Activated T-cell treated with anti-CD3 and anti-CD28 coated beads, Interleukin-2, amount 50 U/mL, for 24 hours (primary cell): ENCODE measurements around the gene RABGAP1L.
"Not testable (repeated sequence)": the region's sequence is repeated elsewhere in the genome, so short reads cannot be mapped to it uniquely, and the experiment has no call there.

Experiments
- DNase-seq: peaks from one replicate; pipeline ENCODE4 v3.0.0-alpha.2; 2020
- H3K27ac Mint-ChIP-seq: 2 replicates; pipeline ENCODE4 v1.8.0; 2020; ENCODE audit warnings: mild to moderate bottlenecking, mixed read lengths
- H3K27me3 Mint-ChIP-seq: 2 replicates; pipeline ENCODE4 v1.8.0; 2020; ENCODE audit warnings: mixed read lengths
- H3K36me3 Mint-ChIP-seq: 2 replicates; pipeline ENCODE4 v1.8.0; 2020; ENCODE audit warnings: low read depth, mixed read lengths
- H3K4me1 Mint-ChIP-seq: 2 replicates; pipeline ENCODE4 v1.8.0; 2020; ENCODE audit warnings: low read depth, mixed read lengths
- H3K4me3 Mint-ChIP-seq: 2 replicates; pipeline ENCODE4 v1.8.0; 2020; ENCODE audit warnings: mild to moderate bottlenecking, moderate library complexity, mixed read lengths
- H3K9me3 Mint-ChIP-seq: 2 replicates; pipeline ENCODE4 v1.8.0; 2020; ENCODE audit warnings: mixed read lengths

Gene RABGAP1L

GRCh38 chr1:174225499-174226204, 66.3 kb downstream of the RABGAP1L start:
- H3K4me1 Mint-ChIP-seq: peaks cover 22% of the 10 kb centered on the region
- H3K27ac Mint-ChIP-seq: no peak overlapping the region
- H3K4me3 Mint-ChIP-seq: no peak overlapping the region
- H3K27me3 Mint-ChIP-seq: no peaks in the 10 kb centered on the region
- H3K9me3 Mint-ChIP-seq: peaks cover 6% of the 10 kb centered on the region
- no peak for DNase-seq
- peaks cover 83% of the 10 kb centered on the region for H3K36me3 Mint-ChIP-seq

DNA sequence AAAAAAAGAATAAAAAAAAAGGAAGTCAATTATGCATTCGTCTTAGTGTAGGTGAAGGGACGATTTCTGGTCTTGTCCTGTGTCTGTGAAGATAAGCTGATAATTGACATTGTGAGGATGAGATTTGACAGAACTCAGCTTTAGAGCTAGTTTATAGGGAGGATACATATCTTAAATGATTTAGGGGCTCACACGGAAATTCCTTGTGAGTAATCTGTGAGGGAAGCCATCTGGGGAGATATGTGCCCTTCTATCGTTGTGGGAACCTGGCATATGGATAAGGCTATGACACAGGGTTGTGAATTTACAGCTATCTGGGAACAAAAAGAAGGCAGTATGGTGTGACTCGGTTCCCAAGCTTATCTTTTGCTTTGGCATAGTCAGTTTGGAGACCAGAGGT, 71.1 kb downstream of the RABGAP1L start:
- Mint-ChIP-seq H3K9me3 (peaks cover 7% of the 10 kb centered on the region), H3K27ac (no peak overlapping the region), H3K4me3 (no peak overlapping the region), H3K36me3 (peaks cover 67% of the 10 kb centered on the region), H3K4me1 (peaks cover 11% of the 10 kb centered on the region), H3K27me3 (no peaks in the 10 kb centered on the region)
- DNase-seq: no peak

- Mint-ChIP-seq H3K4me3 (no peak overlapping the region), H3K36me3 (peaks cover 47% of the 10 kb centered on the region), H3K27me3 (no peaks in the 10 kb centered on the region), H3K27ac (no peak overlapping the region), H3K9me3 (peaks cover 7% of the 10 kb centered on the region), H3K4me1 (peaks cover 1% of the 10 kb centered on the region)
- no peak for DNase-seq
These were observed 73.4 kb downstream of the RABGAP1L start for GRCh38 chr1:174232761-174233160.

DNA sequence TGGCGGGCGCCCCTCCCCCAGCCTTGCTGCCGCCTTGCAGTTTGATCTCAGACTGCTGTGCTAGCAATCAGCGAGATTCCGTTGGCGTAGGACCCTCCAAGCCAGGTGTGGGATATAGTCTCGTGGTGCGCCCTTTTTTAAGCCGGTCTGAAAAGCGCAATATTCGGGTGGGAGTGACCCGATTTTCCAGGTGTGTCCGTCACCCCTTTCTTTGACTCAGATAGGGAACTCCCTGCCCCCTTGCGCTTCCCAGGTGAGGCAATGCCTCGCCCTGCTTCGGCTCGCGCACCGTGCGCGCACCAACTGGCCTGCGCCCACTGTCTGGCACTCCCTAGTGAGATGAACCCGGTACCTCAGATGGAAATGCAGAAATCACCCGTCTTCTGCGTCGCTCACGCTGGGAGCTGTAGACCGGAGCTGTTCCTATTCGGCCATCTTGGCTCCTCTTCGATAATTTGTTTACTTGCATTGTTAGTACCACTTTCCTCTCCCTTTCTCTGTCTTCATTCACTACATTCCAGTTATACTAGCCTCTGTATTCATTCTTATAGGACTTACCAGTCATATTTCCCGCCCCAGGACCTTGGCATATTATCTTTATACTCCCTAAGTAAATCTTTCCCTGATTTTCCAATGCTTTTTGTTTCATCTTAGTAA, 79.7 kb downstream of the RABGAP1L start:
- H3K27me3 Mint-ChIP-seq, H3K9me3 Mint-ChIP-seq, H3K4me1 Mint-ChIP-seq, DNase-seq, H3K27ac Mint-ChIP-seq, H3K4me3 Mint-ChIP-seq: not testable (repeated sequence)
- peaks cover 41% of the 10 kb centered on the region for H3K36me3 Mint-ChIP-seq

DNA sequence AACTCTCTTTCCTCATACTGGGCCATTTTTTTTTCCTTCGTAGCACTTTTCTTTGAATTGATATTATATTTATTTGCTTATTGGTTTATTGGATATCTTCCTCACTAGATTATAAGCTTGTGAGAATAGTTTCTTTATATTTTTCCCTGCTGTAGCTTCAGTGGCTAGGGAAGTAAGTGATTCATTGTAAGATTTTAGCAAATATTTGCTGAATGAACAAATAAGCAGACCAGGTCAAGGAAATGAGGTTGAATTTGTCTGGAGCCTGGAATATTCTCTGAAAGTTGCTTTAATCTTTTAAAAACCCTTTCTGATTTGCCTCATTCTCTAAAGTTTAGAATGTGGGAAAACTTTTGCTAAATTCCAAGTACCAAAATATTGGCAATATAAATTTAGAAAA, 80.2 kb downstream of the RABGAP1L start:
- no peaks in the 10 kb centered on the region for H3K9me3 Mint-ChIP-seq
- no peaks in the 10 kb centered on the region for H3K4me1 Mint-ChIP-seq
- peaks cover 45% of the 10 kb centered on the region for H3K36me3 Mint-ChIP-seq
- H3K27me3 Mint-ChIP-seq: no peaks in the 10 kb centered on the region
- H3K4me3 Mint-ChIP-seq: no peak overlapping the region
- H3K27ac Mint-ChIP-seq: no peak overlapping the region
- no peak for DNase-seq

DNA sequence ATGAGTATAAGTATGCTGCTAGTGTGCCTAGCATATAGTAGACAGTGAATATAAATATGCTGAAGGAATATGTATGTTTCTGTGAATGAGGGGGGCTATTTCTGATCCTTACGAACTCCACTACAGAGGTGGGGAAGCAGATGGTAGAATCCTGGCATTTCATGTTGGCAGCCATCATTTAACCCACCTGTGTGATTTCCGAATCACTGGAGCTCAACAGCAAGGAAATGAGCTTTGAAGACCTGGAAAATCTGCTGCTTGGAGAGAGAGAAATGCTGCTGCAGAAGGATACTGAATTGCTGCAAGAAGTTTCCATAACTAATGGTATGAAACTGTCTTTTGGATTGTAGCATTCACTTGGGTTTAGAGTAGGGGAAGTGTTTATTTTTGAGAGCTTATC, 83.5 kb downstream of the RABGAP1L start:
- Mint-ChIP-seq H3K4me3 (no peak overlapping the region), H3K36me3 (peaks cover 65% of the 10 kb centered on the region), H3K27ac (no peak overlapping the region), H3K27me3 (no peaks in the 10 kb centered on the region), H3K9me3 (no peaks in the 10 kb centered on the region), H3K4me1 (no peaks in the 10 kb centered on the region)
- DNase-seq: no peak

- H3K9me3 Mint-ChIP-seq: no peaks in the 10 kb centered on the region
- H3K4me1 Mint-ChIP-seq: no peaks in the 10 kb centered on the region
- peaks cover 65% of the 10 kb centered on the region for H3K36me3 Mint-ChIP-seq
- H3K27ac Mint-ChIP-seq: no peak overlapping the region
- H3K27me3 Mint-ChIP-seq: no peaks in the 10 kb centered on the region
- no peak overlapping the region for H3K4me3 Mint-ChIP-seq
- no peak for DNase-seq
These were observed 84.2 kb downstream of the RABGAP1L start for GRCh38 chr1:174243451-174244000.

DNA sequence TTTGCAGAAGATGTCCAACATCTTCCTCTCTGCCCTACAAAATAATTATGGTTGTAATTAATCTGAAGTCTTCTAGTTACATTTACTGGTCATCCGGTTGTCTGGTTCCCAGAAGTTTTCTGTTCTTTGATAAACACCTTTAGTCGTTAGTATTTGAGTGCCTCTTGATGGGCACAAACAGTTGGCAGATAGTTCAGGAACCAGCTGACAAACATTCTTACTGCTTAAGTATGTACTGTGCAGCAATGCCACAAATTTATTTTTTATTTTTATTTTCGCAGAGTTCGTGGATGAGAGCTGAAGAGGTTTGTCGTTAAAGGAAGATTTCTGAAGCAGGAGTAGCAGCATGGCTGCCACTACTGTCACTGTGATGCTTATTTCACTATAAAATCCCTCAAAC, 84.7 kb downstream of the RABGAP1L start:
- Mint-ChIP-seq H3K36me3 (peaks cover 65% of the 10 kb centered on the region), H3K27ac (no peak overlapping the region), H3K4me1 (no peaks in the 10 kb centered on the region), H3K27me3 (no peaks in the 10 kb centered on the region), H3K9me3 (no peaks in the 10 kb centered on the region), H3K4me3 (no peak overlapping the region)
- DNase-seq: no peak

DNA sequence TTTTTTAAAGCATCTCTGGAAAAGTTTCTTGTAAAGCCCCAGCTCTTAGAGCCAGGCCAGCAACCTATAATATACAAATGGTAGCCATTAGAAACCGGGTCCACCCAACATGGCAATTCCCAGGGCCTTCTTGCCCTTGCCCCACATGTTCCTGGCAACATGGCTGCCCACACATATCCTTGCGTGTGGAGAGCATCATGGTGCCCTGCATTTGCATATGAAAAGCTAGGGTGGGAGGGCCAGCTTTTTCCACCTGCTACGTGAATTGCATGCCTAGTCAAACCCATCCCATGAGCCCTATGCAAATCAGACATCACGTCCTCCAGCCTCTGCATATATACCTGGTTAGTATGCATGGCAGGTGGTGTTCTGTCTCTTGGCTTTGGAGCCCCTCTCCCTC, 88.2 kb downstream of the RABGAP1L start:
- H3K27me3 Mint-ChIP-seq: no peaks in the 10 kb centered on the region
- H3K9me3 Mint-ChIP-seq: no peaks in the 10 kb centered on the region
- DNase-seq: no peak
- H3K27ac Mint-ChIP-seq: no peak overlapping the region
- H3K4me3 Mint-ChIP-seq: no peak overlapping the region
- H3K4me1 Mint-ChIP-seq: no peaks in the 10 kb centered on the region
- H3K36me3 Mint-ChIP-seq: peaks cover 55% of the 10 kb centered on the region

- Mint-ChIP-seq H3K36me3 (peaks cover 53% of the 10 kb centered on the region), H3K27ac (no peak overlapping the region), H3K4me3 (no peak overlapping the region), H3K4me1 (no peaks in the 10 kb centered on the region), H3K9me3 (no peaks in the 10 kb centered on the region), H3K27me3 (no peaks in the 10 kb centered on the region)
- no peak for DNase-seq
These were observed 88.7 kb downstream of the RABGAP1L start for GRCh38 chr1:174248041-174248440.

DNA sequence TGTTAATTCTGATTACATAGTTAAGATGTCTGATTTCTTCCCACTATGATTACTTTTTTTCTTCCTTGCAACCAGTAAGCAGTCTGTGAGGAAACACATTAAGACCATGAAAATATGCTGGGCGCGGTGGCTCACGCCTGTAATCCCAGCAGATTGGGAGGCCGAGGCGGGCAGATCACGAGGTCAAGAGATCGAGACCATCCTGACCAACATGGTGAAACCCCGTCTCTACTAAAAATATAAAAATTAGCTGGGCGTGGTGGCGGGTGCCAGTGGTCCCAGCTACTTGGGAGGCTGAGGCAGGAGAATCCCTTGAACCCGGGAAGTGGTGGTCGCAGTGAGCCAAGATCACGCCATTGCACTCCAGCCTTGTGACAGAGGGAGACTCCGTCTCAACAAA, 97.1 kb downstream of the RABGAP1L start:
- not testable (repeated sequence) for H3K4me3 Mint-ChIP-seq, H3K27ac Mint-ChIP-seq, H3K9me3 Mint-ChIP-seq, H3K27me3 Mint-ChIP-seq, H3K4me1 Mint-ChIP-seq, DNase-seq
- H3K36me3 Mint-ChIP-seq: peaks cover 42% of the 10 kb centered on the region

DNA sequence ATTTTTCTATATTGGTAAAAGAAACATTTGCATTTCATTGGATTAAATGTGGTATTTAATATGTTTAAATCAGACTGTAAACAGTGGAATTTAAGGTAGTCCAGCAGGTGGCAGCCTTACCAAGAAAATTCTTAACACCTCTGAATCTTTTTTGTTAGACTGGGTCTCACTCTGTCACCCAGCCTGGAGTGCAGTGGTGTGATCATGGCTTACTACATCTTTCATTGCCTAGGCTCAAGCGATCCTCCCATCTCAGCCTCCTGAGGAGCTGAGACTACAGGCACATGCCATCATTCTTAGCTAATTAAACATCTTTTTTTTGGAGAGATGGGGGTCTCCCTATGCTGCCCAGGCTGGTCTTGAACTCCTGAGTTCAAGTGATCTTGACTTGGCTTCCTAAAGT, 98.8 kb downstream of the RABGAP1L start:
- no peaks in the 10 kb centered on the region for H3K9me3 Mint-ChIP-seq
- H3K27me3 Mint-ChIP-seq: no peaks in the 10 kb centered on the region
- H3K4me3 Mint-ChIP-seq: no peak overlapping the region
- DNase-seq: peak; percentile 34
- H3K27ac Mint-ChIP-seq: no peak overlapping the region
- H3K4me1 Mint-ChIP-seq: no peaks in the 10 kb centered on the region
- H3K36me3 Mint-ChIP-seq: peaks cover 27% of the 10 kb centered on the region

DNA sequence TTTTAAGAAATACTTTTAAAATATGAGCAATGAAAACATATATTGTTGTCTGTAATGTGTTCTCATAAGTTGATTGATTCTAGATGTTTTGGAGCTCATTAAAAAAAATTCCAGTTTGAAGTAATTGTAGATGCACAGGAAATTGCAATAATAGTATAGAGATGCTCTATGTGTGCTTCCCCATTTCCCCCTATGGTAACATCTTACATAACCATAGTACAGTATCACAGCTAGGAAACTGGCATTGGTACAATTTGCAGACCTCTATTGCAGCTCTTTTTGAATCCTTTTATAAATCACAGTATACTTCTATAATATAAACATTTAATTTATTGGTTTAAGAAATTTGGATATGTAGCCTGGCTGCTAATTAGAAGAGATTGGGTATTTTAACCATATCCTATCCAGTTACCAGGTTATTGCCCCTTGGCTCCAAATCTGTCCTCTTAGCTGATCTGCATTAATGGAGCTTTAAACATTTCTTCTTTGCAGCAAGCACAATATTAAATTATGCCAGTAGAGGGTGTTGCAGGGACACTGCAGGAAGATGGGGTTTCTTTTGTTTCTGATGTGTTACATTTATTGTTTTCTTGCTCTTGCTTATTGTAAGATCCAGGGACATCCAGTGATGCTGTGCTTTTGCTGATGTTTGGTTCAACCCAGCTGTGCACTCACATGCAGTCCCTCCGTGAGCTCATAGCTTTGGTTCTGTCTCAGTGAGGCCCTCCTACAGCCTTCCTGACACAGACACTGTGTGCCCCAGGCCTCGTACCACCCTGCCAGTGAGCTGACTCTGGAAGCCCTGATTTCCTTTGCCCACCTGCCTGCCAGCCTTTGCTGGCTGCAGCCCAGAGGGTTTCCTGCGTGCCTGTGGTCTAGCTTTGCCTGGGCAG, 103.3 kb downstream of the RABGAP1L start:
- no peaks in the 10 kb centered on the region for H3K27me3 Mint-ChIP-seq
- H3K36me3 Mint-ChIP-seq: no peaks in the 10 kb centered on the region
- no peak for DNase-seq
- no peaks in the 10 kb centered on the region for H3K9me3 Mint-ChIP-seq
- no peak overlapping the region for H3K4me3 Mint-ChIP-seq
- no peaks in the 10 kb centered on the region for H3K4me1 Mint-ChIP-seq
- no peak overlapping the region for H3K27ac Mint-ChIP-seq

GRCh38 chr1:174265282-174265681, 106.0 kb downstream of the RABGAP1L start:
- no peaks in the 10 kb centered on the region for H3K27me3 Mint-ChIP-seq

More at GRCh38 chr1:174265282-174265681, 106.0 kb downstream of the RABGAP1L start:
- Mint-ChIP-seq H3K9me3 (no peaks in the 10 kb centered on the region), H3K4me1 (no peaks in the 10 kb centered on the region), H3K4me3 (no peak overlapping the region), H3K27ac (no peak overlapping the region), H3K36me3 (peaks cover 2% of the 10 kb centered on the region)
- DNase-seq: no peak
